GOT3 (cell line): ENCODE data around the gene CPLX4.
"Not testable (repeated sequence)": the region's sequence is repeated elsewhere in the genome, so short reads cannot be mapped to it uniquely, and the experiment has no call there.

Source experiments
- DNase-seq: peaks from one replicate; lab custom pipeline; 2025; ENCODE audit warnings: mixed read lengths; lab: John Stamatoyannopoulos, UW

Gene CPLX4

GRCh38 chr18:59269563-59270119, 48.8 kb downstream of the CPLX4 start:
- DNase-seq: no peak

DNA sequence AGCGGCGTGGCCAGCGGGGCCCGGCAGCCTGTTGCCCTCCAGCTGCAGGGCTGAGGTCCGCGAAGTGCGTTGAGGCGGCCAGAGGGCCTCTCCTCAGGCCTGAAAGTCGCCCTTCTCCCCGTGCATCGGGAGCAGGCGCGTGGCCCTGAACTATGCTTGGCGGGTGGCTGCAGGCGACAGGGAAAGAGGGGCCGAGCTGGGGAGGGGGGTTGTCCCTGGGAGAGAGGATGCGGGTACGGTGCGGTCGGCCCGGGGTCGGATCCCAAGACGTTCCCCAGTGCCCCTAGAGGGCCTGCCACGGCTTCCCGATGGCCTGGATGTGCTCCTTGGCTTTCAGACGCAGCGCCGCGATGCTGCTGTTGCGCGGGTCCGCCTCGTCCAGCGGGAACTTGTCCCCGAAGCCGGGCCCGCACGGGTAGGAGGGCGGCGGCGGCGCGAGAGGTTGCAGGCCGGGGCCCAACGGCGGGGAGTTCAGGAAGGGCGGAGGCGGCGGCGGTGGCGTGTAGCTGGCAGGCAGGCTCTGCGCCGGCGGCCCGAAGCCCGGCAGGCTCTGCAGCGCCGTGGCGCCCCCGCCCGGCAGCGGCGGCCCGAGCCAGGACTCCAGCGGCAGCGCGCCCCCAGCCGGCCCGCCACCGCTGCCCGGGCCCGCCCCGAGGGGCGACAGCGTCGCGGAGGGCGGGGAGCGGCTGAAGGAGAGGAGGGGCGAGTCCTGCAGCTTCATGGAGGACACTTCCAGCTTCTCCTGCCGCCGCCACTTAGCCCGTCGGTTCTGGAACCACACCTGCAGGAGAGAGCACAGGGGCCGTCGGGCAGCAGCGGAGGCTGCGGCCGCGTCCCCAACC, 49.5 kb downstream of the CPLX4 start:
- DNase-seq: no peak

- no peak for DNase-seq
These were observed 50.2 kb downstream of the CPLX4 start for GRCh38 chr18:59268127-59268720.

DNA sequence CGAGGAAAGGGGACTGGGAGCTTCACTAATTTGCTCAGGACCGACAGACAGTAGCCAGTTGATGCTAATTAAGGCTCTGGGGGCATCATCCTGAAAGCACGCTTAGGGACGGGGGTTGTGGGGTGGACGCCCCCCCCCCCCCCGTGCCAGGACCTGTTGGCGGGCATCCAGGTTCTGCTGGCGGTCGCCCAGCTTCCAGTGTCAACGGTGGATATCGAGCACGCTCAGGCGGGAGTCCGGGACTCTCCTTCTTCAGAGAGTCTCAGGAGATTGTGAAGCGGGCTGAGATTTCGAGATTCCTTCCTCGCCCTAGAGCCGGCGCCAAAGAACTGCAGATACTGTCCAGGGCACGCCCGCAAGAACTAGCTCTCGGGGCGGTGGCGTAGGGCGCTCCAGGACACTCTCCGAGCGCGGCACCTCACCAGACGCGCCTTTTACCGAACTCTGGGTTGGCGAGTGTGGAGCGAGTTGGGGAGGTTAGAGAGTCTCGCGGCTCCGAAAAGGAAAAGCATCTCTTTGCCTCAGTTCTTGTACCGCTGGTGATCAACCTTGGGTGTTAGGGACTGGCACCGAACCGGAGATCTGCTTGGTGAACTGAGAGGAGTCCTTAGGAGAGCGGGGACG, 50.8 kb downstream of the CPLX4 start:
- no peak for DNase-seq

DNA sequence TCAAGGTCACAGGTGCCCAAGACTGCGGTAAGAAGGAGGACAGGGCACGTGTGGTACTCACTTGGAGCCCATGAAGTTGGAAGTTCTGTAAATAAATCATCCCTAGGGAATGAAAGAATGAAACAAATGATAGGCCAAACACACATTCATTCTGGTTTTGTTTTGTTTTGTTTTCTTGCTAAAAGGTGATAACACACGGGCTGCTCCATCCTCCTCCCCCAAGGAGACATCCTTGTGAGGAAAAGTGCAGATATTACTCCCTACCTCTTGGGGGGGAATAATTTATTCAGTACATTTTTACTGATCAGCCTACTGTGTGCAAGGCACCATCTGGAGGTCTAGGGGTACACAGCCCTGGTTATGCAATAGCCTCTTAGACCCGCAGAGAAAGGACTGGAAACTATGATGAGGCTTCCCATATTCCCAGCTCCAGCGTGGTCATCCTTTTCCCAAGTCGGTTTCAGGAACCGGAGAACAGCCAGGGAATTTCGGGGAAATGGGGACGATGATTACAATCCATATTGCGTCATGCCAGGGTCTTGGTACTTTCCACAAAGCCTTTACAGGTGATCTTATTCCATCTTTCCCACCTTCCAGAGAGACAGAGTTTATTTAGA, 51.5 kb downstream of the CPLX4 start:
- DNase-seq: no peak

- no peak for DNase-seq
These were observed 52.0 kb downstream of the CPLX4 start for GRCh38 chr18:59266459-59266858.

DNA sequence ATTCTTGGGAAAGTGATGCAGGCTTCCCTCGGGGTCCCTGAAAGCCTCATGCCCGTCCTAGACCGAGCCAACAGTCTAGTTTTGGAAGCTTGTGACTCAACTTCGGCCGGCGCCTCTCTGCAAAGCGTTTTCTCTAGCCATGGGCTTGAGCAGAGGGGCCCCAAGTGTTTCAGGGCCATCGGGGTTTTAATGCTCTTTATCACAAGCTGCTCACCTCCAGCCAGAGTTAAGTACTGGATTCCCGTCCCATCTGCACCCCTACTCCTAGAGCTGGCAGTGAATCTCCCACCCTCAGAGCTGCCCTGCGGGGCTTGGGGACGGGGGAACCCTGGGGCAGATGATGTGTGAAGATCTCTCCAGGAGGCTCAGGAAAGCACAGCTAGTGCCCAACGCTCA, 52.5 kb downstream of the CPLX4 start:
- no peak for DNase-seq

DNA sequence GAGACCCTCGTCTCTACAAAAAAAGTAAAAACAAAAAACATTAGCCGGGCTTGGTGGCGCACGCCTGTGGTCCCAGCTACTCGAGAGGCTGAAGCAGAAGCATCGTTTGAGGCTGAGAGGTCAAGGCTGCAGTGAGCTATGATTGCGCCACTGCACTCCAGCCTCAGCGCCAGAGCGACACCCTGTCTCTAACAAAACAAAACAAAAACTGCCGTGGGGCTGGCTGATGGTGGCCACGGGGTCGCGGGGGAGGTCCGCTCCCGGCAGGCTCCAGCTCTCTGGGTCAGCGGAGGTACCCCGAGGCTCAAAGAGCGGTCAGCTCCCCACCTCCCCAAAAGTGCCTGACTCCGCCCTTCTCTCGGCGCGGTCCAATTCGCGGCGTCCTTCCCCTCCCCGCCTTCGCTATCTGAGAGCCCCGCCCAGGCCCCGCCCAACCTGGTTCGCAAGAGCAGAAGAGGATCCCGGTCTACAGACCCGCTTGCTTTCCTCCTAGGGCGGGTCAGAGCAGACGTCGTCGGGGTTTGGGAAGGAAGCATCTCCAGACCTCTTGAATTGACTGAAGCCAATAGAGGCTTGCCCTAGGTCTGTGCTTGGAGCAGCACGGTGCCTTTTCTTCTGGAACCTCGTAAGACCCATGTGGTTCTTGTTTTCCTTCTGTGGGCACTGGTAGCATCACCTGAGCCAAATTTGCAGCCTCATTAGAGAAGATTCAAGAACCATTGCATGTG, 53.0 kb downstream of the CPLX4 start:
- no peak for DNase-seq

DNA sequence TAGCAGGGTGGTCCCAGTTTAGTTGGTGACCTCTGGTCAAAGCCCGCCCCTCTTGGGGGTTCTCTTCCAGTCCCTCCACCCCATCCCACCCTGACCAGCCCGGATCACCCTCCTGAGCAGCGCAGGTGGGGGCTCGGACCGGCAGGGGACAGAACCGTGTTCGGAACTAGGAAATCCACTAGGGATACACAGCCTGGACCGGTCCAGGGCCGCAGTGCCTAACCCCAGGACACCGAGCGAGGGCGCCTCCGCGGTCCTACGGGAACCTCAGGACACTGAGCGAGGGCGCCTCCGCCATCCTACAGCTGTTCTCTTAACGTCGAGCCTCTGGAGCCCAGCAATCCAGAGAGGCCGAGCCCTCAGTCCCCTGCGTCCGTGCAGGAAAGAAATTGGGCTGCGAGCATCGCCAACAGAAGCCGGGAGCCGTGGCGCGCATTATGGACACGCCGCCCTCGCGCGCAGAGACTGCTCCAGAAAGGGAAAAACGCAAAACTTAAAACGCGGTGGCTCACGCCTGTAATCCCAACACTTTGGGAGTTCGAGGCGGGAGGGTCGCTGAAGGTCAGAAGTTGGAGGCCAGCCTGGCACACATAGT, 53.7 kb downstream of the CPLX4 start:
- DNase-seq: no peak

DNA sequence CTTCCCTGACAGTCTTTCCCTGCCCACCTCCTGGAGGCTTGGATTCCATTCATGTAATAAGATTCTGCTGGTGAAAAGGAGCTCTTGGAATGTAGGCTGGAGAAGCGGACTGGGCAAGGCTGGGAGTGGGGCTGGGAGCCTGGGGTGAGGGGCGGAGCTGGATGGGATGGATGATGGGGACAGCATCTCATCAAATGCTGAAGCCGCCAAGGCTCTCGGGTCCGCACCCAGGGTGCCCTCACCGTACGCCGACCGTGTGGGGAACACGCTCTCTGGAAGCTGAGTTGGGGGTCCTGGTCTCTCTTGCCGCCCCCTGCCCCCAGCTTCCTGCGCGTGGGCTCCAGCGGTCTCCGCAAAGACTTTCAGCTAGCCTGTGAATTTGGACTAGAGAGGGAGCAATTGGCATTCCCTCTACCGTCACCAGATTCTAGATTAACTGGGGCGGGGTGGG, 54.3 kb downstream of the CPLX4 start:
- no peak for DNase-seq

- DNase-seq: no peak
These were observed 54.8 kb downstream of the CPLX4 start for GRCh38 chr18:59263661-59264060.

DNA sequence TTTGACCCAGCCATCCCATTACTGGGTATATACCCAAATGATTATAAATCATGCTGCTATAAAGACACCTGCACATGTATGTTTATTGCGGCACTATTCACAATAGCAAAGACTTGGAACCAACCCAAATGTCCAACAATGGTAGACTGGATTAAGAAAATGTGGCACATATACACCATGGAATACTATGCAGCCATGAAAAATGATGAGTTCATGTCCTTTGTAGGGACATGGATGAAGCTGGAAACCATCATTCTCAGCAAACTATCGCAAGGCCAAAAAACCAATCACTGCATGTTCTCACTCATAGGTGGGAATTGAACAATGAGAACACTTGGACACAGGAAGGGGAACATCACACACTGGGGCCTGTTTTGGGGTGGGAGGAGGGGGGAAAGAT, 56.2 kb downstream of the CPLX4 start:
- DNase-seq: not testable (repeated sequence)

DNA sequence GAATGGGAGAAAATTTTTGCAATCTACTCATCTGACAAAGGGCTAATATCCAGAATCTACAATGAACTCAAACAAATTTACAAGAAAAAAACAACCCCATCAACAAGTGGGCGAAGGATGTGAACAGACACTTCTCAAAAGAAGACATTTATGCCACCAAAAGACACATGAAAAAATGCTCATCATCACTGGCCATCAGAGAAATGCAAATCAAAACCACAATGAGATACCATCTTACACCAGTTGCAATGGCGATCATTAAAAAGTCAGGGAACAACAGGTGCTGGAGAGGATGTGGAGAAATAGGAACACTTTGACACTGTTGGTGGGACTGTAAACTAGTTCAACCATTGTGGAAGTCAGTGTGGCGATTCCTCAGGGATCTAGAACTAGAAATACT, 56.6 kb downstream of the CPLX4 start:
- DNase-seq: not testable (repeated sequence)

DNA sequence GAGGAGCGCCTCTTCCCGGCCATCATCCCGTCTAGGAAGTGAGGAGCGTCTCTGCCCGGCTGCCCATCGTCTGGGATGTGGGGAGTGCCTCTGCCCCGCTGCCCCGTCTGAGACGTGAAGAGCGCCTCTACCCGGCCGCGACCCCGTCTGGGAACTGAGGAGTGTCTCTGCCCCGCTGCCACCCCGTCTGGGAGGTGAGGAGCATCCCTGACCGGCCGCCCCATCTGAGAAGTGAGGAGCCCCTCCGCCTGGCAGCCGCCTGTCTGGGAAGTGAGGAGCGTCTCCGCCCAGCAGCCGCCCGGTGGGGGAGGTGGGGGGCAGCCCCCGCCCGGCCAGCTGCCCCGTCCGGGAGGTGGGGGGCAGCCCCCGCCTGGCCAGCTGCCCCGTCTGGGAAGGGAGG, 63.0 kb downstream of the CPLX4 start:
- not testable (repeated sequence) for DNase-seq

GRCh38 chr18:59249199-59249774, 69.2 kb downstream of the CPLX4 start:
- no peak for DNase-seq

DNA sequence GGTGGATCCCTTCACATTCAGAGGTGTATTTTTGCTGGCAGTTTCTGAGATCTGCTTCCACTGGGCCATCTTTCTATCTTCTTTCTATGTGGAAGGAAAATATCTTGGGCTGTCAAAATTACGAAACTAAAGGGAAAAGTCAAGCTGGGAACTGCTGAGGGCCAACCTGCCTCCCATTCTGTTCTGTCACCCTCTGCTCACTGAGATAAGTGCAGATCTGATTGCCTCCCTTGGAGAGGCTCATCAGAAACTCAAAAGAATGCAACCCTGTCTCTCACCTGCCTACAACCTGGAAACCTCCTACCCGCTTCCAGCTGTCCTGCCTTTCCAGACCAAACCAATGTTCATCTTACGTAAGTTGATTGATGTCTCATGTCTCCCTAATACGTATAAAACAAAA, 71.7 kb downstream of the CPLX4 start:
- no peak for DNase-seq
